ENCODE data around the gene NKD2. TPM values are rescaled to one million over a fixed set of nuclear protein-coding genes. Genes with fewer than 3 reads are reported as not detected.

NKD2 gene
- total RNA-seq: 1.0 and 1.7 TPM in 2 replicates

- peak; percentile 23 for TF ChIP-seq CTCF (IDR thresholded peaks at IDR 0.05; ENCODE audit: insufficient read depth, low read length, poor library complexity, severe bottlenecking)
- Histone ChIP-seq H3K27me3 (ENCODE audit: control insufficient read depth, insufficient read depth, low read length) (peaks cover 84% of the 10 kb centered on the region), H3K4me3 (ENCODE audit: low read depth, low read length) (peak within 1 kb of the TSS; percentile 14), H3K36me3 (ENCODE audit: control insufficient read depth, insufficient read depth, low read length) (no peaks in the 10 kb centered on the region)
- DNase-seq (ENCODE audit: low read depth): no peak
These were observed at the start of gene NKD2 for GRCh38 chr5:1008451-1009358. TSS of gene NKD2 (plus strand) at chr5:1008802. CDS start at chr5:1009058, 256 bp downstream.

- Histone ChIP-seq H3K27me3 (ENCODE audit: control insufficient read depth, insufficient read depth, low read length) (peaks cover 41% of the 10 kb centered on the region), H3K4me3 (ENCODE audit: low read depth, low read length) (no peak overlapping the region), H3K36me3 (ENCODE audit: control insufficient read depth, insufficient read depth, low read length) (no peaks in the 10 kb centered on the region)
- TF ChIP-seq CTCF (IDR thresholded peaks at IDR 0.05; ENCODE audit: insufficient read depth, low read length, poor library complexity, severe bottlenecking): no peak
- DNase-seq (ENCODE audit: low read depth): no peak
These were observed 48.7 kb upstream of the NKD2 start for GRCh38 chr5:959581-960531.

- Histone ChIP-seq H3K27me3 (ENCODE audit: control insufficient read depth, insufficient read depth, low read length) (peaks cover 44% of the 10 kb centered on the region), H3K4me3 (ENCODE audit: low read depth, low read length) (no peak overlapping the region), H3K36me3 (ENCODE audit: control insufficient read depth, insufficient read depth, low read length) (no peaks in the 10 kb centered on the region)
- TF ChIP-seq CTCF (IDR thresholded peaks at IDR 0.05; ENCODE audit: insufficient read depth, low read length, poor library complexity, severe bottlenecking): no peak
- no peak for DNase-seq (ENCODE audit: low read depth)
These were observed 48.1 kb upstream of the NKD2 start for GRCh38 chr5:960551-960950.

- Histone ChIP-seq H3K4me3 (ENCODE audit: low read depth, low read length) (no peak overlapping the region), H3K36me3 (ENCODE audit: control insufficient read depth, insufficient read depth, low read length) (no peaks in the 10 kb centered on the region), H3K27me3 (ENCODE audit: control insufficient read depth, insufficient read depth, low read length) (peaks cover 46% of the 10 kb centered on the region)
- no peak for DNase-seq (ENCODE audit: low read depth)
- no peak for TF ChIP-seq CTCF (IDR thresholded peaks at IDR 0.05; ENCODE audit: insufficient read depth, low read length, poor library complexity, severe bottlenecking)
These were observed 47.4 kb upstream of the NKD2 start for GRCh38 chr5:961002-961710.

- TF ChIP-seq CTCF (IDR thresholded peaks at IDR 0.05; ENCODE audit: insufficient read depth, low read length, poor library complexity, severe bottlenecking): no peak
- Histone ChIP-seq H3K36me3 (ENCODE audit: control insufficient read depth, insufficient read depth, low read length) (no peaks in the 10 kb centered on the region), H3K4me3 (ENCODE audit: low read depth, low read length) (no peak overlapping the region), H3K27me3 (ENCODE audit: control insufficient read depth, insufficient read depth, low read length) (peaks cover 47% of the 10 kb centered on the region)
- no peak for DNase-seq (ENCODE audit: low read depth)
These were observed 46.8 kb upstream of the NKD2 start for GRCh38 chr5:961711-962240.
